H1 (cell line): ENCODE results near the gene NECTIN2.

ENCODE experiments used
- EP300 ChIP-seq, 2 experiments: IDR thresholded peaks; 1 replicate in 1 of 2; 2 replicates in 1 of 2; pipeline ENCODE4 v1.6.1; 2011 to 2012; ENCODE audit warnings: low read depth in 2 of 2, low read length in 2 of 2, mild to moderate bottlenecking in 2 of 2, borderline replicate concordance in 1 of 2, inconsistent platforms in 1 of 2, moderate library complexity in 1 of 2
- EZH2 ChIP-seq: fragments of 200-600 bp; sonication (generic); IDR thresholded peaks from 2 replicates; pipeline ENCODE4 v1.7.1; 2012; ENCODE audit warnings: low read depth, mild to moderate bottlenecking, moderate library complexity, low read length, inconsistent platforms; ENCODE audit not compliant: severe bottlenecking
- JUND ChIP-seq: IDR thresholded peaks from 2 replicates; pipeline ENCODE4 v1.6.1; 2011; ENCODE audit warnings: mild to moderate bottlenecking, improper control_type of control experiment, low read length
- POLR2A ChIP-seq, 2 experiments: IDR thresholded peaks; 1 replicate in 1 of 2; 2 replicates in 1 of 2; pipeline ENCODE4 v1.6.1; 2011; ENCODE audit warnings: low read depth in 2 of 2, low read length in 2 of 2, mild to moderate bottlenecking in 2 of 2; ENCODE audit errors: control extremely low read depth in 1 of 2
- SIN3A ChIP-seq, 2 experiments: IDR thresholded peaks in 1 of 2; conservative IDR thresholded peaks in 1 of 2; 2 replicates each; pipeline ENCODE4 v1.6.1; 2011 to 2012; ENCODE audit warnings: low read length in 2 of 2, improper control_type of control experiment in 1 of 2, low read depth in 1 of 2, mild to moderate bottlenecking in 1 of 2
- TAF1 ChIP-seq: IDR thresholded peaks from 2 replicates; pipeline ENCODE4 v1.6.1; 2011; ENCODE audit warnings: mild to moderate bottlenecking, low read depth, low read length
- YY1 ChIP-seq: IDR thresholded peaks from 2 replicates; pipeline ENCODE4 v1.6.1; 2011; ENCODE audit warnings: low read depth, mild to moderate bottlenecking, low read length
- TF ChIP-seq, protein P1 (sequence below): IDR thresholded peaks from 2 replicates; pipeline ENCODE4 v1.6.1; 2012; ENCODE audit warnings: inconsistent platforms
- TF ChIP-seq, protein P2 (sequence below), 3 experiments: IDR thresholded peaks; 1 replicate in 2 of 3; 2 replicates in 1 of 3; pipeline versions ENCODE4 v1.5.1 to v1.6.1; 2011; ENCODE audit warnings: low read length in 3 of 3, mild to moderate bottlenecking in 3 of 3, inconsistent platforms in 2 of 3, low read depth in 1 of 3, moderate library complexity in 1 of 3; ENCODE audit not compliant: insufficient read depth in 1 of 3; ENCODE audit errors: control extremely low read depth in 1 of 3

DNA sequence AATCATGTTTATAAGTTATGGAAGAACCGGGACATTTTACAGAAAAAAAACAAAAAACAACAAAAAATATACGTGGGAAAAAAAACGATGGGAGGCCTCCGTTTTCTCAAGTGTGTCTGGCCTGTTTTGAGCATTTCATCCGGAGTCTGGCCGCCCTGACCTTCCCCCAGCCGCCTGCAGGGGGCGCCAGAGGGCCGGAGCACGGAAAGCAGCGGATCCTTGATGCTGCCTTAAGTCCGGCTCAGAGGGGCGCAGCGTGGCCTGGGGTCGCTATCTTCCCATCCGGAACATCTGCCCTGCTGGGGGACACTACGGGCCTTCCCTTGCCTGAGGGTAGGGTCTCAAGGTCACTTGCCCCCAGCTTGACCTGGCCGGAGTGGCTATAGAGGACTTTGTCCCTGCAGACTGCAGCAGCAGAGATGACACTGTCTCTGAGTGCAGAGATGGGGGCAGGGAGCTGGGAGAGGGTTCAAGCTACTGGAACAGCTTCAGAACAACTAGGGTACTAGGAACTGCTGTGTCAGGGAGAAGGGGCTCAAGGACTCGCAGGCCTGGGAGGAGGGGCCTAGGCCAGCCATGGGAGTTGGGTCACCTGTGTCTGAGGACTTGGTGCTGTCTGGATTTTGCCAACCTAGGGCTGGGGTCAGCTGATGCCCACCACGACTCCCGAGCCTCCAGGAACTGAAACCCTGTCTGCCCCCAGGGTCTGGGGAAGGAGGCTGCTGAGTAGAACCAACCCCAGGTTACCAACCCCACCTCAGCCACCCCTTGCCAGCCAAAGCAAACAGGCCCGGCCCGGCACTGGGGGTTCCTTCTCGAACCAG, 57.7 kb downstream of the NECTIN2 start:
- no peak for TF ChIP-seq YY1
- no peak for TF ChIP-seq EZH2
- TF ChIP-seq SIN3A (conservative IDR thresholded peaks at IDR 0.05 in 1 of 2, IDR thresholded peaks at IDR 0.05 in 1 of 2; ENCODE audit: low read depth in 1 of 2, low read length in 2 of 2): peak in 1 of 2 experiments; percentile 53; a peak in 1 of 4 replicates
- TF ChIP-seq POLR2A (IDR thresholded peaks at IDR 0.05; ENCODE audit: control extremely low read depth in 1 of 2, low read depth in 2 of 2, low read length in 2 of 2): peak in 1 of 2 experiments; percentile 79; a peak in 2 of 3 replicates
- TF ChIP-seq, protein P1, sequence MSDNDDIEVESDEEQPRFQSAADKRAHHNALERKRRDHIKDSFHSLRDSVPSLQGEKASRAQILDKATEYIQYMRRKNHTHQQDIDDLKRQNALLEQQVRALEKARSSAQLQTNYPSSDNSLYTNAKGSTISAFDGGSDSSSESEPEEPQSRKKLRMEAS: peak; percentile 42
- 0 out of 2 replicates have a peak, but pooled peaks have one; percentile 39 for TF ChIP-seq JUND
- 0 out of 2 replicates have a peak, but pooled peaks have one; percentile 14 for TF ChIP-seq TAF1
- TF ChIP-seq, protein P2, sequence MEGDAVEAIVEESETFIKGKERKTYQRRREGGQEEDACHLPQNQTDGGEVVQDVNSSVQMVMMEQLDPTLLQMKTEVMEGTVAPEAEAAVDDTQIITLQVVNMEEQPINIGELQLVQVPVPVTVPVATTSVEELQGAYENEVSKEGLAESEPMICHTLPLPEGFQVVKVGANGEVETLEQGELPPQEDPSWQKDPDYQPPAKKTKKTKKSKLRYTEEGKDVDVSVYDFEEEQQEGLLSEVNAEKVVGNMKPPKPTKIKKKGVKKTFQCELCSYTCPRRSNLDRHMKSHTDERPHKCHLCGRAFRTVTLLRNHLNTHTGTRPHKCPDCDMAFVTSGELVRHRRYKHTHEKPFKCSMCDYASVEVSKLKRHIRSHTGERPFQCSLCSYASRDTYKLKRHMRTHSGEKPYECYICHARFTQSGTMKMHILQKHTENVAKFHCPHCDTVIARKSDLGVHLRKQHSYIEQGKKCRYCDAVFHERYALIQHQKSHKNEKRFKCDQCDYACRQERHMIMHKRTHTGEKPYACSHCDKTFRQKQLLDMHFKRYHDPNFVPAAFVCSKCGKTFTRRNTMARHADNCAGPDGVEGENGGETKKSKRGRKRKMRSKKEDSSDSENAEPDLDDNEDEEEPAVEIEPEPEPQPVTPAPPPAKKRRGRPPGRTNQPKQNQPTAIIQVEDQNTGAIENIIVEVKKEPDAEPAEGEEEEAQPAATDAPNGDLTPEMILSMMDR (IDR thresholded peaks at IDR 0.05; ENCODE audit: control extremely low read depth in 1 of 3, insufficient read depth in 1 of 3, low read depth in 1 of 3, low read length in 3 of 3): peak; percentile 94 to 95 (median 94)
- TF ChIP-seq EP300 (IDR thresholded peaks at IDR 0.05; ENCODE audit: borderline replicate concordance in 1 of 2, low read depth in 2 of 2, low read length in 2 of 2): no peak
